GM19328 (cell line): Measurements from ENCODE around the gene EFCAB8.

Source experiments
- ATAC-seq: cut with Tn5 transposase; IDR thresholded peaks from one replicate; pipeline ENCODE4 v1.9.1; 2021; ENCODE audit warnings: mild to moderate bottlenecking, moderate library complexity; ENCODE audit not compliant: unreplicated experiment

Gene EFCAB8

DNA sequence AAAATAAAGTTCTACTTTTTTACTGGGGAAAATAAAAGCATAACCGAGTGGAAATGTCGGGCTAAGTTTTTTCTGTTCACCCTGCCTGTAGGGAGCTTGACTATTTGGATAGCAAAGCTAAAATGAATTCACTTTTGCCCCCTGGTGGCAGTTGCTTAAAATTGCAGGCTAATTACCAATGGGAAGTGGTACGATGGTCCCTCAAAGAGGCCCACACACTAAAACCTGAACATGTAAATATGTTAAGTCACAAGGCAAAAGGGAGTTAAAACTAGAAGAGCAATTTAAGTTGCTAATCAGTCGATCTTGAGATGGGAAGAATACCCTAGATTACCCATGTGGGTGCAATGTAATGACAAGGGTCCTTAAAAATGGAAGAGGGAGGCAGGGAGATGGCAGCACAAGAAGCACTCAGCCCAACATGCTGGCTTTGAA is 146.4 kb downstream of the EFCAB8 start:
- no peak for ATAC-seq

DNA sequence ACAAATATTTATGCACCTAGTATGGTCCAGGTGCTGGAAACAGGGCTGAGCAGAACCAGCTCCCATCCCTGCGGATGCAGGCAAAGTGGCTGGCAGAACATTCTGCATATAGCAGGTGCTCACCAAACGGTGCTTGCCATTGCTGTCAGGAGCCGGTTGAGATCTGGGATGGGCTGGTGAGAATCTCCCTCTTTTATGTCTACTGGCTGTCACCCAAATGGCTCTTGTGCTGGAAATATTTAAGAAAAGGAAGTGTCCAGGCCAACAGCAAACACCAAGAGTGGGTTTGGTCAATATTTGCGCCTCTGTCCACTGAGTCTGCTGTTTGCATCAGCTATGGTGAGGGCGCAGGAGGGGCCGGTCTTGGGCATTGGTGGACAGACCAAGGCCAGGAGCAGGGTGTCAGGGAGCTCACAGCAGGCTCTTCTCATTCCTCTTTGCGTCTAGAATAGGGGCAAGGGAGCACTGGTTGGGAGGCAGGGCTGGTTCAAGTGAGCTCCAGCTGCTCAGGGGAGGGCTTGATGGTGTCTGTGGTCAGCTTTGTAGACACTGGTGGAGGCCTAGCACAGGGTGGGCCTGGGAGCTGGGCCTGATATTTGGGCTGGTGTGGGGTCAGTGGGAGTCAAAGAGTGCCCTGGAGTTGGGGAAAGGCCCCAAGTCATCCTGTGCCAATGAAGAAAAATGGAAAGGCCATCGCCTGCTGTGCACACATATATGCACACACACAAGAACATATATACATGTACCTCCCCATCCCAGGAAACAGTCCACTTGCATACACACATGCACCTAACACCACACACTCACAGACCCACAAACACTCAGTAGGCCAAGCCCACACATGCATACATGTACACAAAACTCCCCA is 147.4 kb downstream of the EFCAB8 start:
- no peak for ATAC-seq

DNA sequence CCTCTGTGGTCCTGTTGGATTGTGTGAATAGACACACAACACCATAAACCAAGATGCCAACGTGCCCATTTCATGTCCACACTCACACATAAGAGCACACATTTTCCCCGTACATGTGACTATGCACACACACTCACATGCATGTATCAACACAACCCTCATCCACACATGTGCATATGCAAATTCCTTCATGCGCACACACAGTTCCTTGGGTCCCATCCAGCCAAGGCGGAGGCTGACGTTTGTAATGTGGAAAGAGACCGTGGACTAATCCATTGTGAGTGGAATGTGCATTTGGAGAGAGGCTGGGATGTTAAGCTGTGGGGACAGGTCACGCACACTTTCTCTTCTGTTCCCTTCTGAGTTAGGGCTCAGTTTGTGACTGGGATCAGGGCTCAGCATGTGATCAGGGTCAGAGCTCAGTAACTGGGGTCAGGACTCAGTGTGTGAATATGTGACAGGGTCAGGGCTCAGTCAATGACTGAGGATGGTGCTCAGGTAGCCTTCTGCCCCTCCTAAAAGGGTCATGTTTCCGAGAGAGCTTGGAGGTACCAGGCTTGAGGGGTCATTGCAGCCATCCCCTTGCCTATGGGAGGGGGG is 148.2 kb downstream of the EFCAB8 start:
- ATAC-seq, result no peak

DNA sequence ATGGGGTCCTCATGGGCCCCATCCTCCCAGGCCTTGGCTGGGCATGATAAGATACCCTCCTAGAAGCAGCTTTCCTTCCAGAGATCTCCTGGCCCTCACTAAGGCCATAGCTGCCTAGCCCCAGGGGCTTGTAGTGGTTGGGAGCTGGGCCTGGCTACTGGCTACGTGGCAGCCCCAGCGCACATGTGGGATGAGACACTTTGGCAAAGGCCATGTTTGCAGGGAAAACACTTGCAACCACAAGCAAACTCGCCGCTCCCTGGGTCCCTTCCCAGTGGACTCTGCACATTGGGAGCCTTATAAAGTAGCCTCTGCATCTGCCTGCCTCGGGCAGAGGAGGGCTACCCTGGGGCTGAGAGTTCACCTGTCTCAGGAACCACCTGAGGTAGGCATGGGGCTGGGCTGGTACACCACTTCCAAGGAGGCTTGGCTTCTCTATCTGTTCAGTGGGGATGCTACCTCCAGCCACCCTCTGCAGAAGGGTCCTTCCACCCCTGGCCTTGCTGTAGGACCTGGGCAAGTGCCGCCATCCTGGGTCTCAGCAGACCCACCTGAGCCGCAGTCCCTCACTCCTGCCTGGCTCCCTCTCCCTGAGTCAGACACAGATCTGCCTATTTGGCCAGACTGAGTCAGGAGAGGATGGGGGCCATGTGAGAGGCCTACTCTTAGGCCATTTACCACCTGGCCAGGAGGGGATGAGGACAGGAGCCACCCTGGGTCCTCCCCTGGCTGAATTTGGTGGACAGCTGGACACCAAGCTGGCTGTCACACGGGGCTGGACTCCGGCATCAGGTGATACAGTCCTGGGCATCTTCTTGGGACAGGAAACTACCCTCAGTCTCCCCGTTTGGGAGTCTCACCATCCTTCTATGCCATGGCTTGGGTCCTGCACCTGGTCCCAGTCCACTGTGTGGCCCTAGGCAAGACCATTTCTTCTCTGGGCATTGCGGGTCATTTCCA is 148.9 kb downstream of the EFCAB8 start, which contains the start of gene BPIFB2:
Gene BPIFB2, plus strand, starts transcription at position 329 of the 960 bp plus-strand sequence. CDS start 871 bp downstream, outside the sequence.
- no peak for ATAC-seq

DNA sequence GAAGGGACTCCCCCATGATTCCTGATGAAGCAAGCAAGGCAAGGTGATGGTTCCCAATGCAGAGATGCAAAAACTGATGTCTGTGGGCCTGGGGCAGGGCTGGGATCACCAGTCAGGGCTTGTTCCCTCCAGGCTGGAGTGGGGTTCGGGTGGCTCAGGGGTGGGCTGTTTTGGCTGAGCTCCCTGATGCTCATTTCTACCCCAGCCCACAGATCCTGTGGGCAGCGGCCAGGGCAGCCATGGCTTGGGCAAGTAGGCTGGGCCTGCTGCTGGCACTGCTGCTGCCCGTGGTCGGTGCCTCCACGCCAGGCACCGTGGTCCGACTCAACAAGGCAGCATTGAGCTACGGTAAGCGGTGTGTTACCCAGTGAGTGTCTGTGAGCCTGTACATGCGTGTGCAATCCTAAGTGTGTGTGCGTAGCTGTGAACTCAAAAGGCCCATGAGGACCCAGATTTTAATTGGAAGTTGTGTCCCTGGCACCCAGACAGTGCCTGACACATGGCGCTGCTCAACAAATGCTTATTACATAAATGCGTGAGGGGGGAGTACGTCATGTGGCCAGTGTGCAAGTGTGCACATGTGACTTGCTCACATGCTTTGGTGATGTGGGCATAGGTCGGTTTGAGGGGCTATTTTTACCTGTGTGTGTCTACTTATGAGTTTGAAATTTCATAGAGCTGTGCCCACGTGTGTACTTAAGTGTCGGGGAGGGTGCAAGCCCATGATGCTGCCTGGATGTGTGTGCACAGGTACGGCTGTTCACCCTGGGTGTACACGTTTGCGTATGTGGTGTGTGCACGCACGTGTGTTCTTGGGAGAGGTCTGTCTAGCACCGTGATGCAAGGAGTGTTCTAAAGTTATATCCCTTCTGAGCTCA is 149.9 kb downstream of the EFCAB8 start:
- no peak for ATAC-seq

DNA sequence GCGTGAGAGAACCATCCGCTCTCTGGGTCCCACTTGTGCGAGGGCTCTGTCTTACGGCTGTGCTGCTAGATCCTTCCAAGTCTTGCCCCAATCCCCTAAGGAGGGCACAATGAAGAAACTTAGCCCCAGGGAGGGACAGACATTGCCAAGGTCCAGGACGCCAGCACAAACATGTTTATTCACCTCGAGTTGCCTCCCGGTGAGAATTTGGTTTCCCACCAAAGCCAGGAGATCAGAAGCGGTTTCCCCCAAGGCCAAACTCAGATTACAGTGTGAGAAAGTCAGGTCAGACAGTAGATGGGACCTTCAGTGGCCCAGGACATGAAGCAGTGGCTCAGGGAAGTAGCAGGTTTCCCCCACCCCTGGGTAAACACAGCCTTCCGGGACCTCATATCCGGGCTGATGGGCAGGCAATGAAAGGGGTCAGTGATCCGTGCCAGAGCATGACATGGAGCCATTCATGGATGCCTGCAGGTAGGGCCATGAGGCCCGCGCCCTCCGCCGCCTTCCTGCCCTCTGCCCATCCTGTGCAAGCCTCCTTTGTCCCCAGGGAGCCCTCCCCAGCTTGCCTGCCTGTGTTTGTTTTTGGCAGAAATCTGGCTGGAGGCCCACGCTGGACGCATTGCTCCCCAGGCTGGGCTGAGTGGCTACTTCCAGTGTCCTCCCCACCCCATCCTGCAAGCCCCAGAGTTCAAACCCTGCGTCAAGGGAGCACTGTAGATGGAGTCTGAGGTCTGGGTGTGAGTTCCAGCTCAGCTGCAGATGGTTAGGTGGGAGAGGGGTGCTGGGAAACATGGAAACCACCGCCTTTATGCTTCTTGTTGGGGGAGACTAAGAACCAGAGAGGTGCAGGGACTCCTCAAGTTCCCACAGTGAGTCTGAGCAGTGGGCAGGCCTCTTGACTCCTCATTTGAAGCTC is 150.8 kb downstream of the EFCAB8 start:
- no peak for ATAC-seq

DNA sequence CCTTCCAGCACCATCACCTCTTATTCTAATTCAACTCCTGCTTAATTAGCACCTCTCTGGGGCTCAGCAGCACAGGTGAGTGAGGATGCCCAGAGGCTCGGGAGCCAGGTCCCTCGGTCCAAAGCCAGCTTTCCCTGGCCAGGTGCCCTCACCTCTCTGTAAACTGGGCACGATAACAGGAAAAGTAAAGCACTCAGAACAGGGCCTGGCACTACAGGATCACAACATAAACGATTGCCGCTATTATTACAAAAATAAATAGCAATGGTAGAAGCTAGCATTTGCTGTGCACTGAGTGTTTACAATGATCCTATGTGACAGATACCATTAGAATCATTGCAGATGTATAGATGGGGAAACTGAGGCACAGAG is 151.4 kb downstream of the EFCAB8 start:
- ATAC-seq, result no peak

DNA sequence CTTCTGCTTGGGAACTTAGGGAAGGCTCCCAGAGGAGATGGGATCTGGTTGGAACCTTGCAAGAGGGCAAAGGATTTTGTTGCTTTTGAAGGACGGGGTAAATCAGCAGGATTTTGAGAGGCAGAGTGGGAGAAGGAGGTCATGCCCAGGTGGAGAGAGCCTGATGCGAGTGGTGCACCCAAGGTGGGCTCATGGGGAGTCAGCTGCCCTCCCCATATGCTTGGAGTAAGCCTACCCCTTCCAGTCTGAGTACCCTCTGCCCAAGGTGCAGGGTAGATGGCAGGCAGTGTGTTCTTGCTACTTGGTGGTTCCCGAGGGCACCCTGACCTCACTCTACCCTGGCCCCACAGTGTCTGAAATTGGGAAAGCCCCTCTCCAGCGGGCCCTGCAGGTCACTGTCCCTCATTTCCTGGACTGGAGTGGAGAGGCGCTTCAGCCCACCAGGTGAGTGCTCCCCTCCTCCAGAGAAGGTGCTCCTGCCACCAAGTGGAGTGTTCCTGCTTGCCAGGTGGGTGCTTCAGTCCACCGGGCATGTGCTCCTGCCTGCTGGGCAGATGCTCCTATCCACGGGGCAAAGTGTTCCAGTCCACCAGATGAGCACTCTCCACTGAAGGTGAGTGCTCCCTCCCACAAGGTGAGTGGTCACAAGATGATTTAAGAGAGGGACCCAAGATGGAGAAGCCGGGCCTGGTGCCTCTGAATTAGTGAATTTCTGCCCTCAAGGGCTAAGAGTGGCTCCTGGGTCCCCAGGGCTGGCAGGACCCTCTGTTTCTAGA is 152.1 kb downstream of the EFCAB8 start:
- no peak for ATAC-seq
